Stimulated activated CD4-positive, alpha-beta T cell treated with anti-CD3 and anti-CD28 coated beads, Interleukin-1b, Interleukin-23, amount 100 ng/mL, for 1 hour (primary cell): ENCODE results near the gene FAF1.

Source experiments
- DNase-seq, 2 donors: peaks; one replicate each; pipeline ENCODE4 v3.0.0-alpha.2; 2020; ENCODE audit warnings: low read depth in 2 of 2

Gene FAF1

GRCh38 chr1:50634251-50634650 lies 325.8 kb downstream of the FAF1 start:
- no peak for DNase-seq

- DNase-seq = no peak
Measured at GRCh38 chr1:50633465-50633864, 326.6 kb downstream of the FAF1 start.

GRCh38 chr1:50631161-50631560 lies 328.9 kb downstream of the FAF1 start:
- no peak for DNase-seq

- no peak for DNase-seq
Measured at GRCh38 chr1:50622259-50622658, 337.8 kb downstream of the FAF1 start.

GRCh38 chr1:50620680-50621329 lies 339.3 kb downstream of the FAF1 start:
- no peak for DNase-seq

- DNase-seq = no peak
Measured at GRCh38 chr1:50615036-50615750, 344.9 kb downstream of the FAF1 start.

- no peak for DNase-seq
Measured at GRCh38 chr1:50611675-50612074, 348.4 kb downstream of the FAF1 start.

GRCh38 chr1:50610563-50610962 lies 349.5 kb downstream of the FAF1 start:
- no peak for DNase-seq

GRCh38 chr1:50609508-50609907 lies 350.6 kb downstream of the FAF1 start:
- DNase-seq = no peak

- DNase-seq = no peak
Measured at GRCh38 chr1:50605186-50605875, 354.7 kb downstream of the FAF1 start.

- DNase-seq = no peak
Measured at GRCh38 chr1:50604580-50604979, 355.5 kb downstream of the FAF1 start.

GRCh38 chr1:50603274-50604271 lies 356.5 kb downstream of the FAF1 start:
- no peak for DNase-seq

- DNase-seq = no peak
Measured at GRCh38 chr1:50599546-50599945, 360.5 kb downstream of the FAF1 start.

- no peak for DNase-seq
Measured at GRCh38 chr1:50595874-50596273, 364.2 kb downstream of the FAF1 start.

- no peak for DNase-seq
Measured at GRCh38 chr1:50593515-50593914, 366.6 kb downstream of the FAF1 start.

- no peak for DNase-seq
Measured at GRCh38 chr1:50591598-50591997, 368.5 kb downstream of the FAF1 start.

GRCh38 chr1:50582346-50582745 lies 377.7 kb downstream of the FAF1 start:
- DNase-seq = no peak

- no peak for DNase-seq
Measured at GRCh38 chr1:50570066-50570468, 390.0 kb downstream of the FAF1 start.

- no peak for DNase-seq
Measured at GRCh38 chr1:50568782-50569181, 391.3 kb downstream of the FAF1 start.

GRCh38 chr1:50566405-50566804 lies 393.7 kb downstream of the FAF1 start:
- no peak for DNase-seq

- no peak for DNase-seq
Measured at GRCh38 chr1:50564417-50564816, 395.6 kb downstream of the FAF1 start.

- DNase-seq = no peak
Measured at GRCh38 chr1:50562106-50562505, 398.0 kb downstream of the FAF1 start.
